Testis (tissue), 2 donors: ENCODE data around the gene ERI2.

Source experiments
- CTCF ChIP-seq, 3 experiments: fragments of 450-650 bp in 2 of 3; fragments of 200-600 bp in 1 of 3; sonication (generic) in 1 of 3; IDR thresholded peaks; one replicate each; pipeline ENCODE4 v1.5.1; 2016 to 2019; ENCODE audit warnings: antibody characterized with exemption in 3 of 3, mild to moderate bottlenecking in 2 of 3, moderate library complexity in 1 of 3
- POLR2A ChIP-seq: fragments of 450-650 bp; IDR thresholded peaks from one replicate; pipeline ENCODE4 v1.6.1; 2017; ENCODE audit warnings: antibody characterized with exemption, mild to moderate bottlenecking, moderate library complexity

- TF ChIP-seq CTCF (IDR thresholded peaks at IDR 0.05) (no peak), POLR2A (no peak)
These were observed 5.0 kb downstream of the ERI2 start for GRCh38 chr16:20801278-20801677.
